K562 (cell line): ENCODE data around the gene SOX15. TPM values are rescaled to one million over a fixed set of nuclear protein-coding genes. Genes with fewer than 3 reads are reported as not detected.

Experiments used
- ATF2 ChIP-seq: sonication (generic); formaldehyde crosslinking; IDR thresholded peaks from 2 replicates; pipeline ENCODE4 v1.8.1; 2022; ENCODE audit warnings: missing genetic modification reagents
- E2F4 ChIP-seq: sonication (generic); formaldehyde crosslinking; IDR thresholded peaks from 2 replicates; pipeline ENCODE4 v1.8.0; 2022; ENCODE audit warnings: mild to moderate bottlenecking, low read depth, missing genetic modification reagents
- ELK3 ChIP-seq: fragments of 450-650 bp; formaldehyde crosslinking; IDR thresholded peaks from 2 replicates; pipeline ENCODE4 v1.4.0; 2020; ENCODE audit warnings: mild to moderate bottlenecking
- GATAD2B ChIP-seq: fragments of 450-650 bp; IDR thresholded peaks from 2 replicates; pipeline ENCODE4 v1.6.1; 2017; ENCODE audit warnings: mild to moderate bottlenecking, borderline replicate concordance
- HDAC8 ChIP-seq: fragments of 450-650 bp; IDR thresholded peaks from 2 replicates; pipeline ENCODE4 v1.6.1; 2016; ENCODE audit warnings: mild to moderate bottlenecking, missing genetic modification characterization, moderate library complexity, missing compliant biosample characterization
- JUND ChIP-seq, 2 experiments: IDR thresholded peaks; 2 replicates in 1 of 2; 3 replicates in 1 of 2; pipeline ENCODE4 v1.6.1; 2011; ENCODE audit warnings: borderline replicate concordance in 2 of 2, low read depth in 2 of 2, low read length in 2 of 2, improper control_type of control experiment in 1 of 2, missing biosample characterization in 1 of 2, missing genetic modification characterization in 1 of 2, missing genetic modification reagents in 1 of 2
- MAZ ChIP-seq, 2 experiments: fragments of 450-650 bp in 1 of 2; sonication (generic) in 1 of 2; formaldehyde crosslinking; IDR thresholded peaks in 1 of 2; conservative IDR thresholded peaks in 1 of 2; 2 replicates each; pipeline versions ENCODE4 v1.4.0 to v1.5.0; 2020; ENCODE audit warnings: mild to moderate bottlenecking in 1 of 2, missing genetic modification reagents in 1 of 2
- PHTF2 ChIP-seq: fragments of 250-450 bp; sonication (Bioruptor Pico); IDR thresholded peaks from 2 replicates; pipeline ENCODE4 v1.5.0; 2021; ENCODE audit warnings: mild to moderate bottlenecking
- RBBP5 ChIP-seq: fragments of 200-600 bp; sonication (generic); IDR thresholded peaks from 2 replicates; pipeline ENCODE4 v1.6.1; 2012; ENCODE audit warnings: borderline replicate concordance, mild to moderate bottlenecking, low read length, control low read depth, inconsistent platforms; ENCODE audit not compliant: insufficient read depth, poor library complexity, severe bottlenecking
- STAG1 ChIP-seq: sonication (generic); formaldehyde crosslinking; IDR thresholded peaks from 2 replicates; pipeline ENCODE4 v1.5.0; 2020; ENCODE audit warnings: missing genetic modification reagents, borderline replicate concordance
- SUPT5H ChIP-seq: fragments of 450-650 bp; IDR thresholded peaks from 2 replicates; pipeline ENCODE4 v1.6.1; 2016
- YBX1 ChIP-seq: fragments of 450-650 bp; IDR thresholded peaks from 2 replicates; pipeline ENCODE4 v1.7.1; 2016; ENCODE audit warnings: mild to moderate bottlenecking
- ZBTB17 ChIP-seq: fragments of 450-650 bp; formaldehyde crosslinking; IDR thresholded peaks from 2 replicates; pipeline ENCODE4 v1.4.0; 2020; ENCODE audit warnings: mild to moderate bottlenecking
- ZBTB7A ChIP-seq: IDR thresholded peaks from 2 replicates; pipeline ENCODE4 v1.6.1; 2011; ENCODE audit warnings: low read depth, mild to moderate bottlenecking, low read length, moderate library complexity, borderline replicate concordance; ENCODE audit not compliant: control insufficient read depth
- ZNF212 ChIP-seq: fragments of 450-650 bp; formaldehyde crosslinking; IDR thresholded peaks from 2 replicates; pipeline ENCODE4 v1.4.0; 2020; ENCODE audit warnings: mild to moderate bottlenecking
- ZNF232 ChIP-seq: sonication (generic); formaldehyde crosslinking; IDR thresholded peaks from 2 replicates; pipeline ENCODE4 v1.8.0; 2022; ENCODE audit warnings: mild to moderate bottlenecking, missing genetic modification reagents
- ZNF561 ChIP-seq: fragments of 450-650 bp; formaldehyde crosslinking; conservative IDR thresholded peaks from 2 replicates; pipeline ENCODE4 v1.4.0; 2020; ENCODE audit warnings: mild to moderate bottlenecking, moderate library complexity
- polyA plus RNA-seq, 8 experiments: library from polyadenylated mRNA; depleted of rRNA in 4 of 8; stranded (reverse) in 5 of 8; unstranded in 3 of 8; fragments of >200 nt; fragmentation: Nextera tagmentation in 2 of 8; fragmentation: Illumina TruSeq in 1 of 8; extraction: Ambion mirVana in 2 of 8; extraction: Trizol in 1 of 8; gene quantifications; 2 replicates each; pipeline versions ENCODE4 v1.2.1 to v1.2.3, GENCODE V29; 2011 to 2014; ENCODE audit warnings: inconsistent platforms in 1 of 8, missing spikeins in 1 of 8
- total RNA-seq, 7 experiments: library from RNA; depleted of rRNA in 6 of 7; stranded (reverse); fragments of >200 nt in 6 of 7; fragmentation: Illumina TruSeq in 2 of 7; extraction: Trizol in 2 of 7; gene quantifications; 2 replicates each; pipeline versions ENCODE4 v1.2.1 to v1.2.3, GENCODE V29; 2011 to 2021; ENCODE audit warnings: low replicate concordance in 1 of 7
- TF ChIP-seq, protein P1 (sequence below), 2 experiments: IDR thresholded peaks; 2 replicates each; pipeline ENCODE4 v1.6.1; 2011; ENCODE audit warnings: borderline replicate concordance in 1 of 2, control low read depth in 1 of 2, low read depth in 1 of 2, low read length in 1 of 2, mild to moderate bottlenecking in 1 of 2, mixed read lengths in 1 of 2, moderate library complexity in 1 of 2; ENCODE audit not compliant: insufficient read depth in 1 of 2, insufficient read length in 1 of 2, poor library complexity in 1 of 2, severe bottlenecking in 1 of 2; ENCODE audit errors: extremely low read depth in 1 of 2
- TF ChIP-seq, protein P2 (sequence below): fragments of 250-450 bp; sonication (Bioruptor Pico); IDR thresholded peaks from 2 replicates; pipeline ENCODE4 v1.8.0; 2021; ENCODE audit warnings: borderline replicate concordance, mild to moderate bottlenecking, moderate library complexity; ENCODE audit not compliant: poor library complexity, severe bottlenecking

Gene SOX15
- total and polyA plus RNA-seq, 9 of the 15 experiments (the other 6 are each of a cell fraction or from before 2014, with no cell fraction given): 0.07 to 0.33 (median 0.19) TPM; not detected in 5

- no peak for TF ChIP-seq ELK3 (CRISPR knock-in tag)
- no peak for TF ChIP-seq YBX1
- TF ChIP-seq ZNF561 (CRISPR knock-in tag): no peak
- no peak for TF ChIP-seq ZBTB17 (CRISPR knock-in tag)
- peak; percentile 47 for TF ChIP-seq ZBTB7A
- 0 out of 2 replicates have a peak, but pooled peaks have one; percentile 4 for TF ChIP-seq SUPT5H
- no peak for TF ChIP-seq PHTF2 (CRISPR knock-in tag)
- TF ChIP-seq JUND (IDR thresholded peaks at IDR 0.05; ENCODE audit: borderline replicate concordance, low read depth, low read length): no peak
- no peak for TF ChIP-seq JUND (tag; IDR thresholded peaks at IDR 0.05; ENCODE audit: borderline replicate concordance, low read depth, low read length)
- TF ChIP-seq, protein P1, sequence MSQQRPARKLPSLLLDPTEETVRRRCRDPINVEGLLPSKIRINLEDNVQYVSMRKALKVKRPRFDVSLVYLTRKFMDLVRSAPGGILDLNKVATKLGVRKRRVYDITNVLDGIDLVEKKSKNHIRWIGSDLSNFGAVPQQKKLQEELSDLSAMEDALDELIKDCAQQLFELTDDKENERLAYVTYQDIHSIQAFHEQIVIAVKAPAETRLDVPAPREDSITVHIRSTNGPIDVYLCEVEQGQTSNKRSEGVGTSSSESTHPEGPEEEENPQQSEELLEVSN (IDR thresholded peaks at IDR 0.05; ENCODE audit: borderline replicate concordance in 1 of 2, extremely low read depth in 1 of 2, insufficient read depth in 1 of 2, insufficient read length in 1 of 2, low read depth in 1 of 2, low read length in 1 of 2, poor library complexity in 1 of 2, severe bottlenecking in 1 of 2): peak in 1 of 2 experiments; percentile 36
- no peak for TF ChIP-seq GATAD2B
- TF ChIP-seq ZNF232 (CRISPR knock-in tag): no peak
- TF ChIP-seq ZNF212 (CRISPR knock-in tag): no peak
- peak; percentile 25 for TF ChIP-seq RBBP5
- TF ChIP-seq ATF2: no peak
- TF ChIP-seq MAZ (CRISPR knock-in tag; conservative IDR thresholded peaks at IDR 0.05 in 1 of 2, IDR thresholded peaks at IDR 0.05 in 1 of 2): peak; percentile 72 to 91
- TF ChIP-seq E2F4 (CRISPR knock-in tag): no peak
- no peak for TF ChIP-seq STAG1
- TF ChIP-seq, protein P2, sequence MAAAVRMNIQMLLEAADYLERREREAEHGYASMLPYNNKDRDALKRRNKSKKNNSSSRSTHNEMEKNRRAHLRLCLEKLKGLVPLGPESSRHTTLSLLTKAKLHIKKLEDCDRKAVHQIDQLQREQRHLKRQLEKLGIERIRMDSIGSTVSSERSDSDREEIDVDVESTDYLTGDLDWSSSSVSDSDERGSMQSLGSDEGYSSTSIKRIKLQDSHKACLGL: peak; percentile 84
- TF ChIP-seq HDAC8 (tag): no peak
- TF ChIP-seq, all 486 proteins: peak for 72
These were observed 16.4 kb downstream of the SOX15 start (continued) for GRCh38 chr17:7573324-7574080.
